Stimulated activated CD8-positive, alpha-beta memory T cell treated with anti-CD3 and anti-CD28 coated beads, Interleukin-12 subunit alpha, Interleukin-12 subunit beta, amount 100 ng/mL, for 24 hours (primary cell): ENCODE data around the gene C1orf216.
"Not testable (repeated sequence)": the region's sequence is repeated elsewhere in the genome, so short reads cannot be mapped to it uniquely, and the experiment has no call there.

Experiments used
- DNase-seq: peaks from one replicate; pipeline ENCODE4 v3.0.0-alpha.2; 2020; ENCODE audit errors: extremely low read depth

C1orf216 gene

DNA sequence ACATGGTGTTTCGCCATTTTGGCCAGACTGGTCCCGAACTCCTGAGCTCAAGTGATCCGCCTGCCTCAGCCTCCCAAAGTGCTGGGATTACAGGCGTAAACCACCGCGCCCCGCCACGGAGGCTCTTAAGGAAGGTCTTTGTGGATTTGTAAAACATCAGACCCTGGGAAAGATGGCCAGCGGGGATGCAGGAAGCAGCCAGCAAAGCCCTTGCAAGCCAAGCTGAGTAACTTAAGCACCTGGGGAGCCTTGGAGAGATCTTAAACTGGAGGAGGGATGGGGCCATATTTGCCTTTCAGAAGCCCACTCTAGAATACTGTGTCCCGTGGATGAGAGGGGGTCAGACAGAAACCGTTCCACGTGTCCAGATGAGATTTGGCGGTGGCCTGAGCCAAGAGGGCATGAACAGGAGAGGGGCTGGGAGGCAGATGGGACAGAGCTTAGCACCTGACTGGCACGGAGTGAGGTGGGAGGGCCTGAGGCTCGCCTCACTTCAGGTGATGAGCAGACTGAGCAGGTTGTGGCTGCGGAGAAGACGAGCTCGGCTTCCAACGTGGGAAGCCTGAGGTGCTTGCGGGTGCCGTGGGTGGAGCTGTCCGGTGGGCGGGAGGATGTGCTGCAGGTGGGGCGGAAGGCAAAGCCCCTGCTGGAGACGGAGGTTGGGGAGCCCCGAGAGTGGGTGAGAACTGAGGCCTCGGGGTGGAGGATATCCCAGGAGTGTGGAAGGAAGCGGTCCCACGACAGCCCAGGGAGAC lies 11.7 kb downstream of the C1orf216 start:
- no peak for DNase-seq

DNA sequence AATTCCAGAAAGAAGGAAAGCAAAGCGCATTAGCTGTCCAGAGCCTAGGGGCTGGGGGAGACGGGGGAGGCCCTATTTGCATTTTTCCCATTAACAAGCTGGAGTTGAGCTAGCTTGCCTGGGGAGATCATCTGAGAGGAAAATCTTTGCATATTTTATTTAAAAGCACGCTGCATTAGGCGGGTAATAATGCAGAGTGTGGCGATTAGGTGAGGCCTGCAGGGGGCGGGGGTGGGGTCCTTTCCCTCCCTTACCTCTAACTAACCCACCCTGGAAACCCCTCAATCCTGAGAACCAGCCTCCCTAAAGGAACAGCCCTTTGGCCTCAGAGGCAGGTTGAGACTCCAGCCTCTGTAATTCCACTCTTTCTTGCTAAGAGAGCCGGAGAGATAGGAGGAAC lies 16.2 kb downstream of the C1orf216 start:
- no peak for DNase-seq

DNA sequence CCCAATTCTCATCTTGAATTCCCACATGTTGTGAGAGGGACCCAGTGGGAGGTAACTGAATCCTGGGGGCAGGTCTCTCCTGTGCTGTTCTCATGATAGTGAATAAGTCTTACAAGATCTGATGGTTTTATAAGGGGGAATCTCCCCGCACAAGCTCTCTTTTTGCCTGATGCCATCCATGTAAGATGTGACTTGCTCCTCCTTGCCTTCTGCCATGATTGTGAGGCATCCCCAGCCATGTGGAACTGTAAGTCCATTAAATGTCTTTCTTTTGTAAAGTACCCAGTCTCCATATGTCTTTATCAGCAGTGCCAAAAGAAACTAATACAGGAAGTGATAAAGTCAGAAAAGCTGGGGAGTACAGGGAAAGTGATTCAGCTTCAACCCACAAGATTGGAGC lies 19.5 kb downstream of the C1orf216 start:
- DNase-seq, result not testable (repeated sequence)

DNA sequence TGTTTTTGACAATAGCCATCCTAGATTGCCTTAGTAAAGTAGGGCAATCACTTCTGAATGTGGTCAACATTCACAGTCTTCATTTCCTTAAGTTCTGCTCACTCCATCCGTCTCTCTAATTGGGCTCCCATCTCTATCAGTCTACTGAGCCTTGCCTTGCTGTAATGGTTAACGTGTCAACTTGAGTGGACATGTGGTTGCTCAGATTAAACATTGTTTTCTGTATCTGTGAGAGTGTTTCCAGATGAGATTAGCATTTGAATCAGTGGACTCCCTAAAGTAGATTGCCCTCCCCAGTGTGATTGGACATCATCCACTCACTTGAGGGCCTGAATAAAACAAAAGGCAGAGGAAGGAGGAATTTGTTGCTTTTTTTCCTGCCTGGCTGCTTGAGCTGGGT lies 26.4 kb downstream of the C1orf216 start:
- DNase-seq, result no peak

DNA sequence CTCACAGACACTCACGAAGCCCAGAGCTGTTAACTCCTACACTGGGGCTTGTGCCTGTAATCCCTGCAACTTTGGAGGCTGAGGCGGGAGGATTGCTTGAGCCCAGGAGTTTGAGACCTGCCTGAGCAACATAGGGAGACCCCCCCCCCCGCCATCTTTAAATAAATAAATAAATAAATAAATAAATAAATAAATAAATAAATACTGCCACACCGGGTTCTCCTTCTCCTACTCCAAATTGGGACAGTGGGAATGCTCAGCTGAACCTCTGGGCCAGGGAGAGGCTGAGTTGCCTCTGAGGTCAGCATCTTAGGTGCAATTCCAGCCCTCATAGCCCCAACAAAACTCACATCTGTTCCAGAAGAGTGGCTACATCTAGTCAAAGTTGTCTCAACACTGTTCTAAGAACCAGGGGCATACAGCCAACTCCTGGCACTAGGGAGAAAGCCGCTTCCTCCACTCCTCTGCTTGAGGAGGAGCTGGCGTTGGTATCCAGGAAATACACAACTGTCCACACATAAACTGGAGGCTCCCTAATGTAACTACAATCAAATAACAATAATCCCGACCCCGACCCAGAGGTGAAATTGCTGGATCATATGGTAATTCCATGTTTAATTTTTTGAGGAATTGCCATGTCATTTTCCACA lies 27.0 kb downstream of the C1orf216 start:
- DNase-seq, result no peak

DNA sequence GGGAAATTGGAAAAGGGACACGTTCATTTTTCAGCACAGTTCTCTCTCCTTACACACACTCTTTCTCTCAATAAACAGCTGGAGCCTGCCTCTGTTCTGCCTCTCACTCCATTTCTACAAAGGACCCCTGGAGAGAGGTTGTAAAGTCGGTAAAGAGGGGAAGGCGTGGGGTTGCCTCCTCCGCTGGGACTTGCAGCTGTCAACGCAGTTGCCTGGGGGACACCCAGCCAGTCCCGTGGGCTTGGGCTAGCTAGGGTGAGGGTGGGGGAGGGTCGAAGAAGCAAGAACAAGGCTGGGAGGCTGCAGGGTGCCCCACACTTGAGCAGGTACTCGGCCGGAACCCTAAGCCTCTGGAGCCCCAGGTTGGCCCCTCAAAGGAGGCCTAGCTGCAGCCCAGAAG lies 27.6 kb downstream of the C1orf216 start:
- DNase-seq, result no peak

DNA sequence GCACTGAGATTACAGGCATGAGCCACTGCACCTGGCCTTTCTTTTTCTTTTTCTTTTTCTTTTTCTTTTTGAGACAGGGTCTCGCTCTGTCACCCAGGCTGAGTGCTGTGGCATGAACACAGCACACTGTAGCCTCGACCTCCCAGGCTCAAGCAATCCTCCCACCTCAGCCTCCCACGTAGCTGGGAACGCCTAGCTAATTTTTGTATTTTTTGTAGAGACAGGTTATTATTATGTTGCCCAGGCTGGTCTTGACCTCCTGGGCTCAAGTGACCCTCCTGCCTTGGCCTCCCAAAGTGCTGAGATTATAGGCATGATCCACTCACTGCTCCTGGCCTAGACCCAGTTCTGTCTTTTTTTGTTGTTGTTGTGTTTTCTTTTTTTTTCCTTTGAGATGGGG lies 28.6 kb downstream of the C1orf216 start:
- DNase-seq, result not testable (repeated sequence)

DNA sequence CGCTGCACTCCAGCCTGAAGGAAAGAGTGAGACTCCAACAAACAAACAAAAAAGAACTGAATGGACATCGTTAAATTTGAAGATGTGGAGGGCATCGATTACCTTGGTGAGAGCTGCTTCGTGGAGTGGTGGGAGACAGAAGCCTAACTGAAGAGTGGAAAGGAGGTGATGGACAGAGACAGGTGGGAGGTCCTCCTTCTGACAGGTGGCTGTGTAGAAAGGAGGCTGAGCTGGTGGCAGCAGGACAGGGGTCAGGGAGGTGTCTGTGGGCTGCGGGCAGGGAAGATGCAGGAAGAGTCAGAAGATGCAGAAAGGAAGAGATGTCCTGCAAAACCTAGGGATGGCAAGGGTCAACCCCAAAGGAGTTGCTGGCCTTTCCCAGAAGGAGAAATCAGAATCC lies 30.5 kb downstream of the C1orf216 start:
- DNase-seq, result no peak

DNA sequence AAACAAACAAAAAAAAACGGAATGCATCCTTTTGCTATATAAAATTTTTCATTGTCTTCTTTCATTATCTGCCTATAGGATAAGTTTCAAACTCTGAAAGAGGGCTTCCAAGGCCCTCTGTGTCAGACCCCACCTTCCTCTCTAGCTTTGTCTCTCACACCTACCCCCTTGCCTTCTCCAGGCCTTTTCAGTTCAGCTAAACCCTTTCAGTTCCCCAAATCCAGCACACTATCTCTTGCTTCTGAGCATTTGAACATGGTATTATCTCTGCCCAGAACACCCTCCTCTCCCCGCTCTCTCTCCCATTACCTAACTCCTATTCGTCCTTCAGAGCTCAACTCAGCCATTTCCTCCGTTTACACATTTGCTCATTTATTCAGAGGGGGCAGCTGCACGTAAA lies 35.7 kb downstream of the C1orf216 start:
- no peak for DNase-seq

DNA sequence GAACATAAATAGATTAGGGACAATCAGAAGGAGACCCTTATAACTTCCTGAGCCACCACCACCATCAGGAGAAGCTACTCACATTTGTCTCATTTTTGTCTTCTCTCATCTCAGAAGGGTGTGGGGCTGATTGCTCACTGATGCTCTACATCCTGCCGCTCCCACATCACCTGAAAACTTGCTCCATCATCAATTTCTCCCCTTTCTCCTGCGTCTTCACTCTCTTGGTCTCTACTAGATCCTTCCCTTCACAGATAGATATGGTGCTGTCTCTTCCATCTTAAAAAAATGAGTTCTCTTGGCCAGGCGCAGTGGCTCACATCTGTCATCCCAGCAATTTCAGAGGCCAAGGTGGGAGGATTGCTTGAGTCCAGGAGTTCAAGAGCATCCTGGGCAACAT lies 38.4 kb downstream of the C1orf216 start:
- DNase-seq, result no peak

DNA sequence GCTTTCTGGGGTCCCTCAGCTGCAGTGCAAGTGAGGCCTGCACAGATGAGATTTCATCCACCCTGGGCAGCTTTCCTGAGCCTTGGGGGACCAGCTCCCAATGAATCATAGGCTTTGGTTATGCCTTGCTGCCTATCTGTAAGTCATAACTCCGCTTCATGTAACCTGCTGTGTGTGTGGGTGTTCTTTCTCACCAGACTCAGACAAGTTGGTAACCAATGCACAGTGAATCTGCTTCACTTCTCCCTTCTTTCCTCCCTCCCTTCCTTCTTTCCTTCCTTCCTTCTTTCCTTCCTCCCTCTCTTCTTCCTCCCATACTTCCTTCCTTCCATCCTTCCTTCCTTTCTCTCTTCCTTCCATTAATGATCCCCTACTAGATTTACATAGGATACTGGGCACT lies 42.9 kb downstream of the C1orf216 start:
- DNase-seq, result no peak

DNA sequence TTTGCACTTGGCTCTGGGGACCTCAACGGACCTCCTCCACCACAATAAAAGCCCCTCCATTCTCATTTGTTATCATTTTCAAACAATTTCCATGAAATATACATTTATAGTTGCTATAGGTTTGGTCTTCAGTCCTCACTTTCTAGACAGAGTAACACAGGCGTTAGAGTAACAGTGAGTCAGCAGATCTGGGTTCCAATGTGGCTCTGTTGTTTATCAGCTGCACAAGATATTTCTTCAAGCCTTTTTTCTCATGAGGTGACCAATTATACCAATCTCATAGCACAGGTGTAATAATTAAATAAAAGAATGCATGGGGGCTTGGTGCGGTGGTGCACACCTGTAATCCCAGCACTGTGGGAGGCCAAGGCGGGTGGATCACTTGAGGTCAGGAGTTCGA lies 44.6 kb downstream of the C1orf216 start:
- DNase-seq, result no peak

DNA sequence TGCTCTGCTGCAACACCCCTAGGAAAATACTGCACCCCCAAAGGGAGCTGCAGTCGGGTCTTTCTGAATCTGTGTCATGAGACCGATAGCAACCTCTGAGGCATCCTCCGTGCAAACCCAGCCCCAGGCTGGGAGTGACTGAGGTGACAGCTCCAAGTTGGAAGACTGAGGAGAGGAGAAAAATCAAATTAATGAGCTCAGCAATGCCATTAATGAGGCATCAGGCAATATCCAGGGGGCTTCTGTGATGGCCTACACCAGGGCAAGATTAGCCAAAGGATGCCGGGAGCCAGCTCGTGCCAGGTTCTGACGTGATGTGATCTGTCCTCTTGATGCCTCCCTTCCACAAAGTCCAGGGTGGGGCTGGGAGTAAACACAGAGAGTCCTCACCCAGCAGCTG lies 46.6 kb downstream of the C1orf216 start:
- DNase-seq, result no peak

DNA sequence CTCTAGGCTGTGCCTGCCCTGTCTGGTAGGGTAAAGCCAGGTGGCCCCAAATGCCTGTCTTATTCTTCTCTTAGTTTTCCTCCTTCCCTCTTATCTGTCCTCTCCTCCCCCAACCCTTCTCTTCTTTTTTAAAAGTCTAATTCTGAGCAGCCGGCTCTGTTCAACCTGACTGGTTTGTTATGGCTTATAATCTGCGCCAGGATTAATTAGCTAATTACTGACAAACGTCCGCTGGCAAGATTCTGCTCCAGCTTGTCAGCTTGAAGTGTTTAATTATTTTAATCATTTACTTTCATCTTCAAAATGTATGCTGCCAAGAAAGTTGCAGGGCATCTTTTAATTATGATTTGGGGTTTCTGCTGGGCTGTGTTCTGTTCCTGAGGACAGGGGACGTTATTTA lies 50.2 kb downstream of the C1orf216 start:
- no peak for DNase-seq

DNA sequence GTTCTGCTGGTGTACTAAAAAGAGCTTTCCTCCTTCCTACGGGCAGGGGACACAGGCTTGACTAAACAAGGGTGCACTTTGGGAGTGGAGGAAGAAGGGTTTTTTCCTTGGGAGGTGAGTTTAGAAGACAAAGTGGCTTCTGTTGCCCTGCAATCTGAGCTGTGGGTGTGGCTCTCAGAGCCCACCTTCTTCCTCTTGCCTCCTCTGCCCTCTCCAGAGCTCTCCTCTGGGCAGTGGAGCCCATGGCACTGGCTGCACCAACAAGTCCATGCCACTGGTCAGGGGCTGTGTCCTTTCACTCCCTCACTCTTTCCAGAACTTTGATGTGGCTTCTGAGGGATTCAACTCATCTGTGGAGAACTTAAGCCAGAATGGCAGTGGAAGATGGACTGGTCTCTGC lies 51.8 kb downstream of the C1orf216 start:
- no peak for DNase-seq

DNA sequence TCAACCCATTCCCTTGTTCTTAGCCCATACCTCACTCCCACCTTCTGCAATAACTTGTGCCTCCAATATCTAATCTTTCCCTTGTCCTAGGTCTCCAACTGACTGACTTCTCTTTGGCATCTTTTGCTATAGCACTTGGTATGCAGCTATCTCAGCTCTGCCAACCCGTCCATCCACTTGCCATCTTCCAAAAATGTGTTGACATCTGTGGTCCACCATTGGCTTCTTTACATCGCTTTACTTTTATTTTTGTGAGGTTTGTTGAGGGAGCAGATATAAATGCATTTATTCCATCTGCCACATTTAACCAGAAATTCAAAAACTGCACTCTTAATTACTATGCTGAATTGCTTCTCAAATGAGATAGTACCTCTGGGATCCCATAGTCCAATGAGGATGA lies 52.5 kb downstream of the C1orf216 start:
- no peak for DNase-seq
